ENCODE results near the gene TMPRSS4. TPM values are rescaled to one million over a fixed set of nuclear protein-coding genes. Genes with fewer than 3 reads are reported as not detected.

Gene TMPRSS4
- total and polyA plus RNA-seq, 2 of the 13 experiments (the other 11 are each of a cell fraction or from before 2014, with no cell fraction given), result 0.32 TPM; not detected in 1

DNA sequence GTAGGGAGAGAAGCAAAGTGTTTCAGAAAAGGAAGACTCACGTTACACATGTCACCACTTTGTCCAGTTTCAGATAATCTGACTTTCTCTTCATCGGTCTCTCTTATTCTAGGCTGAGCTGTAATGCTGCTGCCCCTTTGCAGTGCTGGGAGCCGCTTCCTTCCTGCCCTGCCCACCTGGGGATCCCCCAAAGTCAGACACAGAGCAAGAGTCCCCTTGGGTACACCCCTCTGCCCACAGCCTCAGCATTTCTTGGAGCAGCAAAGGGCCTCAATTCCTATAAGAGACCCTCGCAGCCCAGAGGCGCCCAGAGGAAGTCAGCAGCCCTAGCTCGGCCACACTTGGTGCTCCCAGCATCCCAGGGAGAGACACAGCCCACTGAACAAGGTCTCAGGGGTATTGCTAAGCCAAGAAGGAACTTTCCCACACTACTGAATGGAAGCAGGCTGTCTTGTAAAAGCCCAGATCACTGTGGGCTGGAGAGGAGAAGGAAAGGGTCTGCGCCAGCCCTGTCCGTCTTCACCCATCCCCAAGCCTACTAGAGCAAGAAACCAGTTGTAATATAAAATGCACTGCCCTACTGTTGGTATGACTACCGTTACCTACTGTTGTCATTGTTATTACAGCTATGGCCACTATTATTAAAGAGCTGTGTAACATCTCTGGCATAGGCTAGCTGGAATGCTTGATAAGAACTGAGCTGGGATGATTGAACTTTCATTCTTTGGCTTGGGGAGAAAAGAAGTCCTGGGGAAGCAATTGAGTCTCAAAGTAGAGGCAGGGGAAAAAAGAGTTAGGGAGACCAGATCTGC lies 41.1 kb downstream of the TMPRSS4 start:
- in situ Hi-C loops (cut with HindIII; ENCODE audit: extremely low pct_ligation_motif_present, low pct_unique_long_range_greater_than_20kb) (no loop called here), intact Hi-C loops (cut with micrococcal nuclease; ENCODE audit: unreplicated experiment) (no loop called here)
- H3K9ac ChIP-seq (ENCODE audit: insufficient read depth, low read depth, low read length), result no peak overlapping the region
- ATAC-seq, result no peak
- no peaks in the 10 kb centered on the region for H3K9me3 ChIP-seq (ENCODE audit: low read length)
- H3K4me3 ChIP-seq (replicated peaks in 1 of 3; ENCODE audit: insufficient read depth in 1 of 3, low read depth in 2 of 3, low read length in 3 of 3), result no peak overlapping the region
- TF ChIP-seq, protein P1, sequence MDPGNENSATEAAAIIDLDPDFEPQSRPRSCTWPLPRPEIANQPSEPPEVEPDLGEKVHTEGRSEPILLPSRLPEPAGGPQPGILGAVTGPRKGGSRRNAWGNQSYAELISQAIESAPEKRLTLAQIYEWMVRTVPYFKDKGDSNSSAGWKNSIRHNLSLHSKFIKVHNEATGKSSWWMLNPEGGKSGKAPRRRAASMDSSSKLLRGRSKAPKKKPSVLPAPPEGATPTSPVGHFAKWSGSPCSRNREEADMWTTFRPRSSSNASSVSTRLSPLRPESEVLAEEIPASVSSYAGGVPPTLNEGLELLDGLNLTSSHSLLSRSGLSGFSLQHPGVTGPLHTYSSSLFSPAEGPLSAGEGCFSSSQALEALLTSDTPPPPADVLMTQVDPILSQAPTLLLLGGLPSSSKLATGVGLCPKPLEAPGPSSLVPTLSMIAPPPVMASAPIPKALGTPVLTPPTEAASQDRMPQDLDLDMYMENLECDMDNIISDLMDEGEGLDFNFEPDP (CRISPR knock-in tag; conservative IDR thresholded peaks at IDR 0.05), result no peak
- TF ChIP-seq ZC3H4 (CRISPR knock-in tag; IDR thresholded peaks at IDR 0.05; ENCODE audit: borderline replicate concordance) (no peak), ZSCAN12 (CRISPR knock-in tag; IDR thresholded peaks at IDR 0.05) (no peak), TAF15 (IDR thresholded peaks at IDR 0.05; ENCODE audit: low read depth, low read length, poor library complexity, severe bottlenecking) (no peak), ZNF451 (CRISPR knock-in tag; IDR thresholded peaks at IDR 0.05) (no peak), CSRNP2 (CRISPR knock-in tag; conservative IDR thresholded peaks at IDR 0.05; ENCODE audit: low read depth) (no peak), KLF12 (CRISPR knock-in tag; IDR thresholded peaks at IDR 0.05; ENCODE audit: borderline replicate concordance) (no peak), ZNF7 (CRISPR knock-in tag; IDR thresholded peaks at IDR 0.05) (no peak), KAT8 (CRISPR knock-in tag; IDR thresholded peaks at IDR 0.05) (no peak), ZFP41 (CRISPR knock-in tag; IDR thresholded peaks at IDR 0.05; ENCODE audit: borderline replicate concordance) (no peak), POGZ (CRISPR knock-in tag; IDR thresholded peaks at IDR 0.05) (no peak), RFX5 (IDR thresholded peaks at IDR 0.05; ENCODE audit: low read depth, low read length) (no peak)
- TF ChIP-seq, protein P2, sequence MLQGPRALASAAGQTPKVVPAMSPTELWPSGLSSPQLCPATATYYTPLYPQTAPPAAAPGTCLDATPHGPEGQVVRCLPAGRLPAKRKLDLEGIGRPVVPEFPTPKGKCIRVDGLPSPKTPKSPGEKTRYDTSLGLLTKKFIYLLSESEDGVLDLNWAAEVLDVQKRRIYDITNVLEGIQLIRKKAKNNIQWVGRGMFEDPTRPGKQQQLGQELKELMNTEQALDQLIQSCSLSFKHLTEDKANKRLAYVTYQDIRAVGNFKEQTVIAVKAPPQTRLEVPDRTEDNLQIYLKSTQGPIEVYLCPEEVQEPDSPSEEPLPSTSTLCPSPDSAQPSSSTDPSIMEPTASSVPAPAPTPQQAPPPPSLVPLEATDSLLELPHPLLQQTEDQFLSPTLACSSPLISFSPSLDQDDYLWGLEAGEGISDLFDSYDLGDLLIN (CRISPR knock-in tag; IDR thresholded peaks at IDR 0.05; ENCODE audit: borderline replicate concordance), result no peak
- TF ChIP-seq, protein P3, sequence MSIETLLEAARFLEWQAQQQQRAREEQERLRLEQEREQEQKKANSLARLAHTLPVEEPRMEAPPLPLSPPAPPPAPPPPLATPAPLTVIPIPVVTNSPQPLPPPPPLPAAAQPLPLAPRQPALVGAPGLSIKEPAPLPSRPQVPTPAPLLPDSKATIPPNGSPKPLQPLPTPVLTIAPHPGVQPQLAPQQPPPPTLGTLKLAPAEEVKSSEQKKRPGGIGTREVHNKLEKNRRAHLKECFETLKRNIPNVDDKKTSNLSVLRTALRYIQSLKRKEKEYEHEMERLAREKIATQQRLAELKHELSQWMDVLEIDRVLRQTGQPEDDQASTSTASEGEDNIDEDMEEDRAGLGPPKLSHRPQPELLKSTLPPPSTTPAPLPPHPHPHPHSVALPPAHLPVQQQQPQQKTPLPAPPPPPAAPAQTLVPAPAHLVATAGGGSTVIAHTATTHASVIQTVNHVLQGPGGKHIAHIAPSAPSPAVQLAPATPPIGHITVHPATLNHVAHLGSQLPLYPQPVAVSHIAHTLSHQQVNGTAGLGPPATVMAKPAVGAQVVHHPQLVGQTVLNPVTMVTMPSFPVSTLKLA (IDR thresholded peaks at IDR 0.05), result no peak
- H3K79me2 ChIP-seq (ENCODE audit: insufficient read depth, low read length), result no peaks in the 10 kb centered on the region
- no peak overlapping the region for H2AFZ ChIP-seq (ENCODE audit: low read length)
- no peaks in the 10 kb centered on the region for H3K4me1 ChIP-seq (ENCODE audit: insufficient read depth, low read length)
- BruUV-seq (replicated peaks), result no TSS peak
- H4K20me1 ChIP-seq (ENCODE audit: insufficient read depth, low read length), result no peaks in the 10 kb centered on the region
- FAIRE-seq, result no peak
- DNase-seq (ENCODE audit: low spot score), result no peak
- ChIA-PET CTCF (ENCODE audit: low intra/inter-chr PET ratio, low total read pairs) (no interaction called here), POLR2A (no interaction called here)
- H3K27ac ChIP-seq (ENCODE audit: extremely low read length, insufficient read depth, low read length), result no peak overlapping the region
- H3K27me3 ChIP-seq (ENCODE audit: control insufficient read depth in 1 of 2, insufficient read depth in 2 of 2, low read length in 2 of 2), result peaks cover 0 to 12% of the 10 kb centered on the region in 2 experiments; a peak in 4 of 5 replicates
- H3K4me2 ChIP-seq (ENCODE audit: low read depth, low read length), result no peak overlapping the region
- 37% methylated on average over 9 of the region's 9 CpGs for WGBS (ENCODE audit: low lambda C conversion rate)
- H3K36me3 ChIP-seq (replicated peaks in 1 of 2; ENCODE audit: control insufficient read depth in 1 of 2, insufficient read depth in 2 of 2, low read length in 2 of 2), result no peaks in the 10 kb centered on the region

Measured in HepG2 (cell line).